H9 (cell line): Measurements from ENCODE around the gene LIPH. TPM values are rescaled to one million over a fixed set of nuclear protein-coding genes. Genes with fewer than 3 reads are reported as not detected.

Experiments used
- DNase-seq: peaks from one replicate; pipeline ENCODE4 v3.0.0-alpha.2; 2017
- H2AFZ ChIP-seq: one replicate; pipeline ENCODE4 v1.6.1; 2013; ENCODE audit warnings: mild to moderate bottlenecking, low read length, control low read depth, moderate library complexity
- H2AK5ac ChIP-seq: 2 replicates; pipeline ENCODE4 v1.6.1; 2013; ENCODE audit warnings: low read length, control low read depth, mixed read lengths; ENCODE audit not compliant: insufficient read length
- H2BK120ac ChIP-seq: one replicate; pipeline ENCODE4 v1.6.1; 2013; ENCODE audit warnings: low read depth, mild to moderate bottlenecking, low read length, control low read depth, inconsistent platforms; ENCODE audit not compliant: poor library complexity, severe bottlenecking
- H2BK12ac ChIP-seq: 2 replicates; pipeline ENCODE4 v1.6.1; 2013; ENCODE audit warnings: low read length, control low read depth, mixed read lengths, low read depth; ENCODE audit not compliant: insufficient read length
- H2BK15ac ChIP-seq: 2 replicates; pipeline ENCODE4 v1.6.1; 2013; ENCODE audit warnings: low read depth, low read length, control low read depth
- H2BK20ac ChIP-seq: one replicate; pipeline ENCODE4 v1.6.1; 2013; ENCODE audit warnings: low read depth, mild to moderate bottlenecking, low read length, control low read depth, inconsistent platforms; ENCODE audit not compliant: poor library complexity, severe bottlenecking
- H2BK5ac ChIP-seq: 2 replicates; pipeline ENCODE4 v1.6.1; 2013; ENCODE audit warnings: low read length, control low read depth, mixed read lengths; ENCODE audit not compliant: insufficient read length
- H3K14ac ChIP-seq: 2 replicates; pipeline ENCODE4 v1.6.1; 2013; ENCODE audit warnings: low read length, control low read depth; ENCODE audit not compliant: insufficient read depth
- H3K18ac ChIP-seq: 2 replicates; pipeline ENCODE4 v1.6.1; 2013; ENCODE audit warnings: low read depth, mild to moderate bottlenecking, mixed read lengths, low read length, control low read depth; ENCODE audit not compliant: insufficient read length
- H3K23ac ChIP-seq: 2 replicates; pipeline ENCODE4 v1.6.1; 2013; ENCODE audit warnings: low read length, control low read depth, mixed read lengths, low read depth; ENCODE audit not compliant: insufficient read length
- H3K23me2 ChIP-seq: 2 replicates; pipeline ENCODE4 v1.6.1; 2013; ENCODE audit warnings: low read depth, mild to moderate bottlenecking, mixed read lengths, low read length, control low read depth; ENCODE audit not compliant: insufficient read length, poor library complexity, severe bottlenecking
- H3K27ac ChIP-seq: 2 replicates; pipeline ENCODE4 v1.5.1; 2013; ENCODE audit warnings: low read length, control low read depth, mixed read lengths, low read depth; ENCODE audit not compliant: insufficient read length
- H3K27me3 ChIP-seq: 2 replicates; pipeline ENCODE4 v1.6.1; 2013; ENCODE audit warnings: low read length, control low read depth, inconsistent platforms; ENCODE audit not compliant: insufficient read depth
- H3K4ac ChIP-seq: 2 replicates; pipeline ENCODE4 v1.6.1; 2013; ENCODE audit warnings: low read depth, mild to moderate bottlenecking, control low read depth, inconsistent platforms, low read length, moderate library complexity
- H3K4me1 ChIP-seq: 2 replicates; pipeline ENCODE4 v1.6.1; 2013; ENCODE audit warnings: low read length, control low read depth, inconsistent platforms; ENCODE audit not compliant: insufficient read depth
- H3K4me2 ChIP-seq: 2 replicates; pipeline ENCODE4 v1.6.1; 2013; ENCODE audit warnings: low read length, control low read depth, mixed read lengths; ENCODE audit not compliant: insufficient read length, insufficient read depth
- H3K56ac ChIP-seq: 2 replicates; pipeline ENCODE4 v1.6.1; 2013; ENCODE audit warnings: low read depth, mild to moderate bottlenecking, mixed read lengths, low read length, control low read depth; ENCODE audit not compliant: insufficient read length
- H3K79me1 ChIP-seq: 2 replicates; pipeline ENCODE4 v1.6.1; 2013; ENCODE audit warnings: low read depth, mild to moderate bottlenecking, moderate library complexity, low read length, control low read depth, inconsistent platforms; ENCODE audit not compliant: insufficient read depth, poor library complexity, severe bottlenecking
- H3K79me2 ChIP-seq: 2 replicates; pipeline ENCODE4 v1.6.1; 2013; ENCODE audit warnings: low read length, control low read depth, inconsistent platforms; ENCODE audit not compliant: insufficient read depth
- H3K9ac ChIP-seq: 2 replicates; pipeline ENCODE4 v1.6.1; 2013; ENCODE audit warnings: low read length, control low read depth, mixed read lengths; ENCODE audit not compliant: insufficient read length; ENCODE audit errors: extremely low read depth
- H3K9me3 ChIP-seq: one replicate; pipeline ENCODE4 v1.6.1; 2013; ENCODE audit warnings: low read depth, low read length, inconsistent platforms; ENCODE audit not compliant: control insufficient read depth
- H3T11ph ChIP-seq: one replicate; pipeline ENCODE4 v1.6.1; 2013; ENCODE audit warnings: mild to moderate bottlenecking, low read length, control low read depth, inconsistent platforms
- H4K20me1 ChIP-seq: one replicate; pipeline ENCODE4 v1.6.1; 2013; ENCODE audit not compliant: control insufficient read depth, insufficient read length, insufficient read depth
- H4K5ac ChIP-seq: 2 replicates; pipeline ENCODE4 v1.6.1; 2013; ENCODE audit warnings: low read depth, mild to moderate bottlenecking, mixed read lengths, low read length, control low read depth; ENCODE audit not compliant: insufficient read length
- H4K8ac ChIP-seq: replicated peaks from 2 replicates; pipeline ENCODE4 v1.6.1; 2013; ENCODE audit warnings: low read length, control low read depth, mixed read lengths, low read depth; ENCODE audit not compliant: insufficient read length
- H4K91ac ChIP-seq: 2 replicates; pipeline ENCODE4 v1.6.1; 2013; ENCODE audit warnings: low read depth, mild to moderate bottlenecking, moderate library complexity, mixed read lengths, low read length, control low read depth; ENCODE audit not compliant: insufficient read length
- H3K27ac Mint-ChIP-seq, 3 experiments: 2 replicates in 2 of 3; 3 replicates in 1 of 3; pipeline ENCODE4 v1.8.0; 2020 to 2021; ENCODE audit warnings: mixed read lengths in 3 of 3, mild to moderate bottlenecking in 1 of 3, moderate library complexity in 1 of 3
- H3K27me3 Mint-ChIP-seq: 2 replicates; pipeline ENCODE4 v1.8.0; 2021; ENCODE audit warnings: low read depth, mild to moderate bottlenecking, moderate library complexity, mixed read lengths
- H3K36me3 Mint-ChIP-seq, 3 experiments: 2 replicates in 2 of 3; 3 replicates in 1 of 3; pipeline ENCODE4 v1.8.0; 2020 to 2021; ENCODE audit warnings: low read depth in 3 of 3, mixed read lengths in 3 of 3; ENCODE audit not compliant: insufficient read depth in 1 of 3
- H3K4me1 Mint-ChIP-seq, 2 experiments: 2 replicates each; pipeline ENCODE4 v1.8.0; 2020; ENCODE audit warnings: mixed read lengths in 2 of 2
- H3K4me3 Mint-ChIP-seq, 2 experiments: 2 replicates in 1 of 2; 3 replicates in 1 of 2; pipeline ENCODE4 v1.8.0; 2020 to 2021; ENCODE audit warnings: mild to moderate bottlenecking in 2 of 2, mixed read lengths in 2 of 2, moderate library complexity in 1 of 2
- H3K9me3 Mint-ChIP-seq, 2 experiments: 2 replicates in 1 of 2; 3 replicates in 1 of 2; pipeline ENCODE4 v1.8.0; 2020; ENCODE audit warnings: mild to moderate bottlenecking in 2 of 2, mixed read lengths in 2 of 2, moderate library complexity in 1 of 2
- CTCF ChIP-seq: fragments of 200-600 bp; sonication (generic); conservative IDR thresholded peaks from 3 replicates; pipeline ENCODE4 v1.8.0; 2021; ENCODE audit warnings: antibody characterized with exemption, mild to moderate bottlenecking
- WGBS: extraction: QIAGEN DNeasy Blood & Tissue Kit; methylation state at CpG from one replicate; pipeline ENCODE4 v1.1.7; 2013; ENCODE audit warnings: missing lambda C conversion rate, low lambda C conversion rate, mixed read lengths; ENCODE audit not compliant: insufficient read length; ENCODE audit errors: extremely low coverage; 5-methylcytosine and 5-hydroxymethylcytosine counted together
- total RNA-seq: library from RNA; stranded (reverse); gene quantifications from 2 replicates; pipeline ENCODE4 v1.2.1, GENCODE V29; 2021

The LIPH gene
- total RNA-seq, 1 experiment from 2014 or later, result 0.17 TPM

GRCh38 chr3:185549651-185550111 is 2.7 kb downstream of the LIPH start:
- H3K4me1 ChIP-seq, result no peaks in the 10 kb centered on the region
- H3K9me3 ChIP-seq, result no peaks in the 10 kb centered on the region
- H3K56ac ChIP-seq, result no peak overlapping the region
- H4K20me1 ChIP-seq, result no peaks in the 10 kb centered on the region
- no peak overlapping the region for H3K14ac ChIP-seq
- H3K27ac Mint-ChIP-seq, result no peak overlapping the region
- no peak overlapping the region for H2AK5ac ChIP-seq
- H2BK15ac ChIP-seq, result no peak overlapping the region
- H3K27ac ChIP-seq, result no peak overlapping the region
- no peak overlapping the region for H3K4me2 ChIP-seq
- DNase-seq, result no peak
- no peak overlapping the region for H3K4ac ChIP-seq
- H3K23ac ChIP-seq, result no peak overlapping the region
- no peaks in the 10 kb centered on the region for H3K79me2 ChIP-seq
- no peaks in the 10 kb centered on the region for H3K79me1 ChIP-seq
- no peak overlapping the region for H3K9ac ChIP-seq
- no CpG with 5 or more reads among the region's 3 CpGs for WGBS
- H2BK20ac ChIP-seq, result no peak overlapping the region
- H4K8ac ChIP-seq, result no peak overlapping the region
- H2AFZ ChIP-seq, result no peak overlapping the region
- H3K27me3 Mint-ChIP-seq, result no peaks in the 10 kb centered on the region
- no peak overlapping the region for H2BK5ac ChIP-seq
- H2BK120ac ChIP-seq, result no peak overlapping the region
- no peak overlapping the region for H4K91ac ChIP-seq
- H3K9me3 Mint-ChIP-seq, result no peaks in the 10 kb centered on the region
- no peaks in the 10 kb centered on the region for H3K36me3 Mint-ChIP-seq
- H3K4me1 Mint-ChIP-seq, result peaks cover 7 to 8% of the 10 kb centered on the region in 2 experiments
- no peak overlapping the region for H3K18ac ChIP-seq
- no peaks in the 10 kb centered on the region for H3K27me3 ChIP-seq
- H3T11ph ChIP-seq, result no peak overlapping the region
- no peaks in the 10 kb centered on the region for H3K23me2 ChIP-seq
- no peak overlapping the region for H2BK12ac ChIP-seq
- no peak for TF ChIP-seq CTCF
- no peak overlapping the region for H4K5ac ChIP-seq
- H3K4me3 Mint-ChIP-seq, result no peak overlapping the region
